Stimulated activated CD8-positive, alpha-beta memory T cell treated with anti-CD3 and anti-CD28 coated beads, Interleukin-12 subunit alpha, Interleukin-12 subunit beta, amount 100 ng/mL, for 1 hour (primary cell): Measurements from ENCODE around the gene WDR18.

Experiments
- DNase-seq: peaks from one replicate; pipeline ENCODE4 v3.0.0-alpha.2; 2020; ENCODE audit warnings: low read depth

Gene WDR18

DNA sequence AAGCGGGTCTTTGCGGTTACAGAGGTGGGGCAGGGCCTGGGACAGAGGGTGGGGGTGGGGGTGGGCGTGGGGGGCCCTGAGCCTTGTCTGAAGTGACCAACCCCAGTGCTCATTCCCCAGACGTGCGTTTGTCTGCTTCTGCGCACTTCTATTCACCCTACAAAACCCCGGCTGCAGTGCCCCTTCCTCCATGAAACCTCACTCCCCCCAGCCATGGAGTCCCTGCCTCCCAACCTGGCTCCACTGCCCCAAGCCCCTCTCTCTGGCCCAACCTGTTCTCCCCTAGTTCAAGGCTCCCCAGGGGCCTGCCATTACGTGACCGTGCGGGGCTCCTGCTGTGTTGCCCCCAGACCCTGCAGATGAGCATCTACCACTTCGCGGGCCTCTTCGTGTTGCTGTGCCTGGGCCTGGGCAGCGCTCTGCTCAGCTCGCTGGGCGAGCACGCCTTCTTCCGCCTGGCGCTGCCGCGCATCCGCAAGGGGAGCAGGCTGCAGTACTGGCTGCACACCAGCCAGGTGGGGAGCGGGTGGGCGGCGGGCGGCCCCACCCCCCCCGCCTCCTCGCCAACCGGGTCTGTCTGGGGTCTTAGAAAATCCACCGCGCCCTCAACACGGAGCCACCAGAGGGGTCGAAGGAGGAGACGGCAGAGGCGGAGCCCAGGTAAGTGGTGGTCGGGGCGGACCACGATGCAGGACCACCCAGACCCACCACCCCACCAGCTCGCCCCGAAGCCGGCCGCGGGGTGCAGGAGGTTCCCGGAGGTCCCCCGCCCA lies 24.3 kb downstream of the WDR18 start:
- DNase-seq: no peak

DNA sequence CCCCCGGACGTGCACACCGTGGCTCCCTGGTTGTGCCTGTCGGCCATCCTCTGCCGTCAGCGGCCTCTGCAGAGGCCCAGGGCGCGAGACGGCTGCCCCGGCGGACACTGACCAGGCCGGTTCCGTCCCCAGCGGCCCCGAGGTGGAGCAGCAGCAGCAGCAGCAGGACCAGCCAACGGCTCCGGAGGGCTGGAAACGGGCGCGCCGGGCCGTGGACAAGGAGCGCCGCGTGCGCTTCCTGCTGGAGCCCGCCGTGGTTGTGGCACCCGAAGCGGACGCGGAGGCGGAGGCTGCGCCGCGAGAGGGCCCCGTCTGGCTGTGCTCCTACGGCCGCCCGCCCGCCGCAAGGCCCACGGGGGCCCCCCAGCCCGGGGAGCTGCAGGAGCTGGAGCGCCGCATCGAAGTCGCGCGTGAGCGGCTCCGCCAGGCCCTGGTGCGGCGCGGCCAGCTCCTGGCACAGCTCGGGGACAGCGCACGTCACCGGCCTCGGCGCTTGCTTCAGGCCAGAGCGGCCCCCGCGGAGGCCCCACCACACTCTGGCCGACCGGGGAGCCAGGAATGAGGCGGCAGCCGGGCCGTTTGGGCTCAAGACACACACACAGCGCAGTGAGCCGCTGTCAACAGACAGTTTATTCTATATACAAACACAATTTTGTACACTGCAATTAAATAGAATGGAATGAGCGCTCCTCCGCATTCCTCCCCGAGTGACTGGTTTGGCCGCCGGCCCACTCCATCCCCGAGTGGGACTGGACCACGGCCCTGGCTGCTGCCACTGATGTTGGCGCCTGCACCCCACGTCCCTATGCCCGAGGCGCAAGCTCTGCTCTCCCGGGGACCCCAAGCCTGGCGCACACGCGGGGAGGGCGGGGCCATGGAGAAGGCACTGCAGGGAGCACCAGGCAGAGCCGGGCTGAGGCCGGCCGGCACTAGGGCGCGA lies 25.2 kb downstream of the WDR18 start:
- DNase-seq: no peak

DNA sequence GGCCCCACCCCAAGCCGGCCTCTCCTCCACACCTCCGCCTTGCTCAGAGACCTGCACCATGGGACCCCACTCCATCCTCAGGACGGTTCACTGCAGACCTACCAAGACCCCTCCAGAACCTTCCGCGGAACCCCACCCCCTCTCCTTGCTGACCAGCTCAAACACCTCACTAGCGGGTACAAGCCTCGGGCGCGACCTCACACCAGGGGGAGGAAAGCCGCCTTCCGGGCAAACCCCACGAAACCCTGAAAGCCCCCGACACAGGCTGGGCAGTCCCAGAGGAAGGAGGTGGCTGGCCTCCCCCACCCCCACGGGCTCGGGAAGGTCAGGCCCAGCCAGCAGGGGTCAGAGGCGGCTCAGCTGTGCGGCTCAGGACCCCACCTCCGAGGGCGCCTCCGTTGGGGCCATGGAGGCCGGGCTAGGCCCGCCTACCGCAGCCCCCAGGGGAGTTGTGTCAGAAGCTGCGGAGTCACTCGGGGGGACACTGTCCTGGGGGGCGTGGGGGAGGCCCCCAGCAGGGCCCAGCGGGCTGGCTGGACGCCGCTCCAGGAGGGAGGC lies 25.9 kb downstream of the WDR18 start:
- no peak for DNase-seq

DNA sequence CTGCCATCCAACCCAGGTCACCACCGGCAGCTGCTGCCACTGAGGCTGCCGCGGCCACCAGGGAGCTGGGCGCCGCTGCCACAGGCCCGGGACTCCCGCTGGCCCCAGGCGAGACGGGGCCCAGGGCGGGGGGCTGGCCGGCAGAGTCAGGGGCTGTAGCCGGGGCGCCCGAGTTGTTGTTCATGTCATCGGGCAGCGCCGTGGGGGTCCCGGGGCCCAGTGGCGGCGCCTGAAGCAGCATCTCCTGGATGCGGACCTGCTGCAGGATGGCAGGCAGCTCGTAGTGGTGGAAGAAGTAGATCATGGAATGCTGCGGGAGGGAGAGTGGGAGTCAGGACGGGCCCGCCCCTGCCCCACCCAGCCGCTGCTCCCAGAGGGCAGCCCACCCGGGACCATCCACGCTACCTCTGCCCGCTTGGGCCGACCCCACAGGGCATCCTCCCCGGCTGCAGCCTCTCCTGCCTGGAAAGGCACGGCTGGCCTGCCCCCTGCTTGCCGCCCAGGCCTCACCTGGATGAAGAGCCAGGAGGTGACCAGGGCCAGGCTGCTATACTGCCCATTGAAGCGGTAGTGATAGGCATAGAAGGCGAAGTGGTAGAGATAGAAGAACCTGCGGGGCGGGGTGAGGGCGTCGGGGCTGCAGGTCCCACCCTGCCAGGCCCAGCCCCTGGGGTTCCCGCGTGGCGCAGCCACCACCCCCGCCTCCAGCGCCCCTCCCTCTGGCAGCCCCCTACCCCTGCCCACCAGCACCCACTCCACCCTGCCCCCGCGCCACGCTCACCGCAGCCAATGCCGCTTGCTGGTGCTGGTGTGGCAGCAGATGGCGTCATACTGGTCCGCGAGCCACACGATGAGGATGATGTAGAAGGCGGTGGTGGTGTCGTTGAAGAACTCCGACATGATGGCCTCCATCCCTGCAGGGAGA lies 26.7 kb downstream of the WDR18 start:
- DNase-seq: no peak

DNA sequence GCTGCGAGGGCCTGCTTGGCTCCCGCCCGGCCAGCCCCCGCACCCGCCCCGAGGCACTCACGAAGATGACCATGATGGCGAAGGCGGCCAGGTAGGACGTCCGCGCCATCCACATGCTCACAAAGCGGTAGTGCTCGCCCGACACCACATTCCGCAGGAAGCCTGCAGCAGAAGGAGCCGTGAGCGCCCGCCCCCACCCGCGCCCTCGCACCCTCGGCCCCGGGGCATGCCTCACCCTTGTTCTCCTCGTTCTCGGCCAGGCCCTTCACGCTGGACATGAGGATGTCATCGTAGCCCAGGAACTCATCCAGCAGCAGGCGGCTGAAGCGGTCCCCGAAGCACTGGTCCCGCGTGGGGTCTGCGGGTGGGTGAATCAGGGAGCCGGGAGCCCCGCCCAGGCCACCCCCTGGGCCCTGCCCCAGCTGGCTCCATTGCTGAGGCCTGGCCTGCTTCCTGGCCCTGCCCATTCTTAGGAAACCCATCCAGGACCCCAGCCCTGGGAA lies 27.7 kb downstream of the WDR18 start:
- no peak for DNase-seq

DNA sequence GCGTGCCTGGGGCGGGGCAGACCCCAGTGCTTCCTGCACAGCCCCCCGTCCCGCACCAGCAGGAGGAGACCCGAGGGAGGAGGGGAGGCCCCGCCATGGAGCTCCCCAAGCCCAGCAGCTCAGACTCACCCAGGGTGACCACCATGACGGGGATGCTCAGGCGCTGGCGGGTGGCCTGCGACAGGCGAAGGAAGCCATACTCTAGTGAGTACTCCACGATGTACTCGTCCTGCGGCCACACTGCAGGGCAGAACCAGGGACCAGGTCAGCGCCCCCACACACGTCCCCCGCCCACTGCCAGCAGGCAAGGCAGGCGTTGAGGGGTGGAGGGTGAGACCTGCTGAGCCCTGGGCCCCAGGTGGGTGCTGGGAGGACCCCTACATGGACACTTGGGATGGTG lies 28.2 kb downstream of the WDR18 start:
- DNase-seq: no peak

DNA sequence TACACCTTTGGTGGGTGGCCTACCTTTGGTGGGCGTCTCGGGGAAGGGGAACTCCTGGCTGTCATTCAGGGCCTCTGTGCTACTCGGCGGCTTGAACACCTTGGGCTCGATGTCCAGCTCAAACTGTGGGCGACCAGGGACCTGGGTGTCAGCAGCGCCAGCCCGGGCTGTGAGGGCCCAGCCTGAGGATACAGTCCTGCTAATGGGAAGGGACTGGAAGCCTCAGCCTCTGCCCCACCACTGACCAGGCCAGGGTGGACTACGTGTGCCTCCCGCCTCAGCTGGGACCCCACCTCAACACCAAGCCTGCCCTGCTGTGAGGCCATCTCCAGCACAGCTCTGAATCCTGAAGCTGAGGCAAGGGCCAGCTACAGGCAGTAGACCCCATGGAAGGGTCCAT lies 29.1 kb downstream of the WDR18 start:
- DNase-seq: no peak

DNA sequence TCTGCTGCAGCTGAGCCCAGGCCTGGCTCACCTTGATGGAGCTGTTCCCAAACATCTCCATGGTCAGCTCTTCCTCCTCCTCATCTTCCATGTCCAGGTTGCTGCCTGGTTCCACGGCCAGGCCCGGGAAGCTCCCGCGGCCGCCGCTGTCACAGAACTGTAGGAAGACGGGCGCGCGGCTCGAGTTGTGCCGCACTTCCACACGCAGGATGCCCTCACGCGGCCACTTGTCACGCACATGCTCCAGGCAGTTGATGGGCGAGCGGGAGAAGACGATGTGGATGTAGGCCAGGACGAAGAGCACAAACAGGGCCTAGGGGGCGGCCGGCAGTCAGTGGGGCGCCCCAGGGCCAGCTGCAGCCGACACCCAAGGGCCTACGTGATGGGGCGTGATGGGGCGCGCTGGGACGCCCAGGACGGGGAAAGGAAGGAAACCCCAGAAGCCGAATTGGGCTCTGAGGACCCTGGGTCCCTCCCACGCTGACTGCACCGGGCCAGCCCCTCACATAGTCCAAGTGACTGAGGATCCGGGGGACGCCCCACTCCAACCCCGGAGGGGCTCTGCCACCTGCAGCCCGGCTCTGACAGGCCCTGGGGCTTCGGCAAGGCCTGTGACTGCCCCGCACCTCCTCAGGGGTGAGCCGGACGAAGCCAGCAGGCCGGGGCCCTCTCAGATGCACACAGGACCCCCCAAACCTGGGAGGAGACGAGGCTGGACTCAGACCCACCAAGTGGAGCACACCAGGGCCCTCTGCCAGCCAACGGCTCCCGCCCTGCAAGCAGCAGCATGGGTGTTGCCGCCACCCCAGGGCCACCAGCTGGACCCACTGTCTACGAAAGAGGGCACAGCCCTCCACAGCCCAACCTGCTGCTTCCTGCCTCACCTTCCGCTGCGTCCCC lies 30.3 kb downstream of the WDR18 start:
- DNase-seq: no peak

DNA sequence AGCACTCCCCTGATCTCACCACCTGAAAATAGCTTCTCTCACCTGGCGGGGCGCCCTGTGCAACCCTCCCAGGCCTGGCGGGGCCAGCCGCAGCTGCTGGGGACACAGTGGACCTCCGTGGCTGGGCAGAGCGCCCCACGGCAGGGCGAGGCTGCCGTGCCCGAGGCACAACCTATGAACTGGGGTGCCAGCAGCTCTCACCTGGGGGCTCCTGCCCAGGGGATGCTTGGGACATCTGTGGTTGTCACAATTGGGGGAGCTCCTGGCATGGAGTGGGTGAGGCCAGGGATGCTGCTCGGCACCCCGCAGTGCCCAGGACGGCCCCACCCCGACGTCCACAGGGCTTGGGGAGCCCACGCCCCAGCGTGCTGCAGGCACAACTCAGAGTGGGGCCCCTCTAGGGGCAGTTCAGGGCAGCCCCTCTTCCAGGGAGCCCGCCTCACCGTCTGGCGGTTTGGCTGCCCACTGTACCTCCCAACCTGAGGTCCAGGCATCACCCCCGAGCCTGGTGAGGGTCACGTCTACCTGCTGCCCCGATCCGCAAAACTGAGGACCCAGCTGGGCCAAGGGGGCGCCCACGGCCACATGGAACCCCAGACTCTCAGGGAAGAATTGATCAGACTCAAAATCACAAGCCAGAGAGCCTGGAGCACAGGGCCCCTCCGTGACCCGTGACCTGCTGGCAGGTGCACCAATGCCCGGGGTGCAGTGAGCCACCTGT lies 31.1 kb downstream of the WDR18 start:
- DNase-seq: no peak

DNA sequence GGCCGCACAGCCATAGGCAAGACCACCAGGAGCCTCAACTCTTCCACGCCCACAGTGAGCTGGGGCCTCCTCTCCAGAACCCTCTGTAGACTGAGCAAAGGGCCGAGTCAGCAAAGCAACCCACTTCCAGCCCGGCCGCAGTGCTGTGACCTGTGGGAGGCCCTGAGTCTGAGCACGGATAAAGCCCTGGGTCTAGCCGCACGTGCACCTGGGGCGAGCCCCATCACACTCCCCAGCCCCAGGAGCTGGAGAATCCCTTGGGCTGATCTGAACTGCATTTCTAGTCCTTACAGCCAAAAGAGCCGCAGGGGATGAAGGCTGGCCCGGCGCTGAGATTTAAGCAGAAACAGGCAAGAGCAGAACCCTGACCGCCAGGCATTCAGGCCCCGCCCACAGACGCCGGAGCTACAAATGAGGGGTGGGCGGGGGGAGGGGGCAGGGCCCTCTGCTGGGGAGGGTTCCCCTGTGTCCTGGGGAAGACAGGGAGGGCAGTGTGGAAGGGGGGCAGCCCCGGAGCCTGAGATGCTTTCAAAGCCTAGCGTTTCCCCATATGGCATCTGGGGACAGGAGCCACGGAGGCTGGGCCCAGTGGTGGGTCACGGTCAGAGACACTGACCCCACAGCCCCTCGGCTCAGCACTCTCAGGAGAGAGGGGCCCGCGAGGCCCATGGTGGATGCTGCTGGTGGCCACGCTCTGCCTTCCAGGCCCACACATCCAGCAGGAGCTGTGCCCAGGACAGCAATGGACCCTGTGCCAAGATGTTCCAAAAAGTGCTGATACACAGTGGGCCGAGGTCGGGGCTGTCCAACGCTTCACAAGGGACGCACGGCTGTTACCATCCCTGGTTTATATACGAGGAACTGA lies 31.9 kb downstream of the WDR18 start:
- no peak for DNase-seq

DNA sequence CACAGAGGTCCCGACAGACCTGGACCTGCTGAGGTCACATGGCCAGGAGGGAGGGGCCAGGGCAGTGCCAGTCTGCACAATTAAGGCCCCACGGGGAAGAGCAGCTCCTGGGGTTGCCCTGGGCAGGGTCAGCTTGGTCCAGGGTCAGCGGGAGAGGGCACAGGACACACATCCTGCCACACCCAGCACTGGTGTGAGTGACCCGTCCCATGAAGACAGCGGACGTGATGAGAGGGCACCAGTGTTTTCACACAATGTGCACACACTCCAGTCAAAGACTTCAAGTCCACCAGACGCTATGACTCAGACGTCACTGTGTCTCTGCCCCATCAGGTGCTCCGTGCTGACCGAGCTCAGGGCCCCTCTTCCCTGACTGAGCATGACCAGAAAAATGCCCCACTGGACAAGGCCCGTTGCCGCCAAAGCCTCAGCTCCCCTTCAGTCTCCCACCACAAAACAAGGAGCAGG lies 32.5 kb downstream of the WDR18 start:
- DNase-seq: no peak

DNA sequence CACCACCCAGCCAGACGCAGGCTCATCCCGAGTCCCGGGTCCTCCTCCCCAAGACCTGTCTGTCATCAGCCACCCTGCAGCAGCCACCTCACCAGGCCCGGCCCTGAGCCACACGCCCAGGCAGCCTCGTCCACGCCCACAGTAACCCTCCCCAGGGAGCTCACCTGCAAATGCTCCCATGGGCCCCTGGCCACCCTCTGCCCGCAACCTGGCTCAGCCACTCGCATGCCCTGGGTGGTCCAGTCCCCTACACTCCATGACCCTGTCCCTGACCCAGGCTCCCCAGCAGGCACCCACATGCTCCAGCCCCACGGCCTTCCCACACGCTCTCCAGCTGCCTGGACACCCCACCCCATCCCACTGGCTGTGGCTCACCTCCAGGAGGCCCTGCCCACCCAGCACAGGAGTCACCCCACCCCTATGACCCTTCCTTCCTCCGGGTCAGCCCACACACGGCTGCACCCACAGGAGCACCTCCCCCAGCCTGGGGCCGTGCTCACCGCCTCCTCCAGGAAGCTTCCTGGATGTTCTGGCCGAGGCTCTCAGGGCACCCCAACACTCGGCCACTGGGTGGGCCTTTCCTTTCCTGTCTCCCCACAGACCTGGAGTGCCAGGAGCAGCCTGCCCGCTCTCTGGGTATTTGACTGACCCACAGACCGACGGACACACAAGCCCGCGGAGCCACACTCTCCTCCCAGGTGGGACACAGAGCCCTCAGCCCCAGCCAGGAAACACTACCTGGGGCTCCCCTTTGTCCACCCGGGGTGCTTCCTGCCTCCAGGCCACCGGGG lies 33.2 kb downstream of the WDR18 start:
- DNase-seq: no peak

DNA sequence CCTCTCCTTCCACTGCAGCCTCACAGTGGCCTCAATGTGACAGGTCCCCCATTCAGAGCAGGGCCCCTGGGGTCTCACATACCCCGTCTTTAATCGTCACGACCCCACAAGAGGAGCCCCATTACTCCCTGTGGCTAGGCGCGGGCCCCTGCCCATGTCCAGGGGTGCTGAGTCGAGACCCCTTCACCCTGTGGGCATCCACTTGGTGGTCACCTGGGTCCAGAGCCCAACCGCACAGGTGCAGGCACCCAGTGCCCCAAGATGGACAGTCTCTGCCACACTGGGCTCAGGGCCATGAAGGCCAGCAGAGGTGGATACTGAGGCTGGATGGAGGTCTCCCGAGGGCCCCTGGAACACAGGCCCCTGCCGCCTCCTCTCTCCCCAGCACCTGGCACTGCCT lies 33.8 kb downstream of the WDR18 start:
- DNase-seq: no peak

DNA sequence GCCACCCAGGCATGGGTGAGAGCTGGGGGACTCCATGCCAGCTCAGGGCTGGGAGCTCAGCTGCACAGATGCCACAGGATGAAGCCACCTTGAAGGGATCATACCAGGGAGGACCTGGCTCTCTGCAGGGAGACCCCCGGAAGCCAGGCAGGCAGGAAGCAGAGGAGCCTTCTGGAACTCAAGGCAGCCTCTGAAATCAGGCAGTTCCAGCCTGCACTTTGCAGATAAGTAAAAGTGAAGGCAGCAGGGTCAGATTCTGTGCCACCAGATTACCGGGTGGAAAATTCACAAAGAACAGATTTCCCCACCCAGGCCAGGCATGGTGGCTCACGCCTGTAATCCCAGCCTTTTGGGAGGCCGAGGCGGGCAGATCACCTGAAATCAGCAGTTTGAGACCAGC lies 34.2 kb downstream of the WDR18 start:
- no peak for DNase-seq

DNA sequence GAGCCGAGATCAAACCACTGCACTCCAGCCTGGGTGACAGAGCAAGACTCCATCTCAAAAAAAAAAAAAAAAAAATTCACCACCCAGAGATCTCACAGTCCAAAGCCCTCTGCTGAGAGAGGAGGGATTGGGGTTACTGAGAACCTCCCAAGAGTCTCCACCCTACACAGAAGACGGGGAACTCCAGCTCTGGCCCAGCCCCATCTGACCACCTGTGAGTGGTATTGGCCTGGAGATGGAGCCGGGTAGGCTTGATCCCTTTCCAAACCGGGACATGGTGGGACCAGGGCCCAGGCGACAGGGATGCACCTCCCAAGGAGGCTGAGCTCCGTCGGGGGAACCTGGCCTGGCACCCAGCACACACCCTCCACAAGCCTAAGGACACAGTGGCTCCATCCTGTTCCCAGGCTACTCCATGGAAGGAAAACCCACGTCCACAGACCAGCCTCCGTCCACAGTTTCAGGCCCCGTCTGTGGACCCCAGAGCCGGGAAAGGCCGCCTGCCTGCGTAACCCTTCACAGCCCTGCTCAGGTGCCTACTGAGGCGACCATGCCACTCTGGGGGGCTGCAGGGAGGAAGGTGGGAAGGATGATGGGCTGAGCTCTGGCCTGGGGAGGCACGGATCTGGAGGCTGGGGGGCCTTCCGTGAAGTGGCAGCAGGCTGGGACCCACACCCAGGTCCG lies 34.9 kb downstream of the WDR18 start:
- no peak for DNase-seq

DNA sequence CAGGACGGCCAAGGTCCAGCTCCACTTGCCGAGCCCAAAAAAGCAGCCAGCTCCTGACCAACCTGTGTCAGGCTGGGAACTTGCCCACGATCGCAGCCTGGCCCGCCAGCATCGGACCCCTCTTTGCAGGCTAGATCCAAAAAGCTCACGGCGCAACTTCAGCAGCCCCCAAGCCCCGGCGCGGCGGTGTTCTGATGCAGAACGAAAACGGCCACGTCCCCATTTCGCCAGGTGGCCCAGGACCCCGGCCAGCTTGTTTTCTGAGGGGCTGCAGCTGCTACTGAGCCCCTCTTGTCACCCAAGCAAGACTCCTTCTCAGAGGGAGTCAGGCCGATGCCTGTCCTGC lies 35.4 kb downstream of the WDR18 start:
- no peak for DNase-seq
